Right lobe of liver (tissue), 4 donors: ENCODE data around the gene NFIA.

Source experiments
- CTCF ChIP-seq, 4 donors: fragments of 200-600 bp in 3 of 4; fragments of 450-650 bp in 1 of 4; IDR thresholded peaks; one replicate each; pipeline versions ENCODE4 v1.5.1 to v1.8.0; 2016 to 2022; ENCODE audit warnings: antibody characterized with exemption in 4 of 4, mild to moderate bottlenecking in 2 of 4
- POLR2A ChIP-seq: fragments of 450-650 bp; IDR thresholded peaks from one replicate; pipeline ENCODE4 v1.6.1; 2017; ENCODE audit warnings: antibody characterized with exemption, mild to moderate bottlenecking
- donor health status: DM: no; HTN: no; CAD: no.
- donor health status: DM: no; HTN: no; CAD: no.
- donor health status: DM: no; HTN: yes; CAD: no.

- no peak for TF ChIP-seq CTCF (IDR thresholded peaks at IDR 0.05)
- TF ChIP-seq POLR2A: no peak
Observed at GRCh38 chr1:61253059-61253735, 170.8 kb downstream of the NFIA start.
